ENCODE measurements around the gene ITIH5.

ITIH5 gene

DNA sequence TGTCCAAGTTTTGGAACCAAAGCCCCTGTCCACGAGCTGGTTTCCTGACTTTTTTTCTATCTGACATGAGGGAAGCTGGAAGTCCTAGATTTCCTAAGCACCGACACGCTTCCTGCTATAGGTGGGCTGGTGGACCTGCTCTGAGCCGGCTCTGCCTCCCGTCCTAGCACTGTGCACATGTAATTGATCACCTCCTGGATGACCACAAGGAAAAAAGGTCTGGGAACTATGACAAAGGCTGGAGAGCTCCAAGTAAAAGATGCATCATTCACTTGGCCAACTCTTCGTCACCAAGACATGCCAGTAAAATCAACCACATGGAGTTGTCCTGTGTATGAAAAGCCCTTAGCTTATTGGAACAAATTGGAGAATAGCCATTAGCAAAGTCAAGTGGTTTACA is 104.8 kb downstream of the ITIH5 start:
- H3K4me1 Mint-ChIP-seq: no peaks in the 10 kb centered on the region
- DNase-seq (ENCODE audit: low spot score in 2 of 2) (no peak), ATAC-seq (no peak)
- no peaks in the 10 kb centered on the region for H3K36me3 Mint-ChIP-seq
- no peaks in the 10 kb centered on the region for H3K9me3 Mint-ChIP-seq
- no peak overlapping the region for H3K4me3 Mint-ChIP-seq
- H3K27ac Mint-ChIP-seq: no peak overlapping the region

DNA sequence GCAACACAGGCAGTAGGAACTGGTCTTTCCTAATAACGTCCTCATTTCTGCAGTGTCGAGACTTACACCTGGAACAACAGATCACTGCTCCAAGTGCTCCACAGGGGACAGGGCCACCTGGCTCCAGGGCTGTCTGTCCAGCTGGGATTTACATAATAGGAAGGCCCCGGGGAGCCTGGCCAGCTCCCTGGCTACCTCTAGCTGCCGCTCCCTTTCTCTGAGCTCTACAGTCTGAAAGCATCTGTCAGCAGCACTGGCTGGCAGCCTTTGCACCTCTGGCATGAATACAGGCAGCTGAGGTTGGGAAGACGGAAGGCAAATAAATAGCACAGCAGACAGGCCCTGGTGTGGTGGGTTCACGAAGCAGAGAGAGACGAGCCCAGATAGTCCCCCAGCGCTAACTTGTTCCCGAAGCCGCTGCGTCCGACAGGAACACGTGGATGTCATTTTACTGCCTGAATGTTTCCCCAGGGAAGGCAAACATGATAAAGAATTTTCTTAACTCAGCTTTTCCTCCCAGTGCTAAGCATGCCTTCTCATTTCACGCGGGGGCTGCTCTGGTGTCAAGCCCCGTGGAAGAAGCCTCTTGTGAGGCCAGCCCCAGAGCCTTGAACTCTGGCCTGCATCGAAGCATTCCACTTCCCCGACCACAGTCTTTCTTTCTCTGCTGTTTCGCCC is 105.4 kb downstream of the ITIH5 start:
- no peaks in the 10 kb centered on the region for H3K36me3 Mint-ChIP-seq
- DNase-seq (ENCODE audit: low spot score in 2 of 2): no peak
- H3K27ac Mint-ChIP-seq: no peak overlapping the region
- ATAC-seq: no peak
- H3K4me3 Mint-ChIP-seq: no peak overlapping the region
- no peaks in the 10 kb centered on the region for H3K9me3 Mint-ChIP-seq
- no peaks in the 10 kb centered on the region for H3K4me1 Mint-ChIP-seq

DNA sequence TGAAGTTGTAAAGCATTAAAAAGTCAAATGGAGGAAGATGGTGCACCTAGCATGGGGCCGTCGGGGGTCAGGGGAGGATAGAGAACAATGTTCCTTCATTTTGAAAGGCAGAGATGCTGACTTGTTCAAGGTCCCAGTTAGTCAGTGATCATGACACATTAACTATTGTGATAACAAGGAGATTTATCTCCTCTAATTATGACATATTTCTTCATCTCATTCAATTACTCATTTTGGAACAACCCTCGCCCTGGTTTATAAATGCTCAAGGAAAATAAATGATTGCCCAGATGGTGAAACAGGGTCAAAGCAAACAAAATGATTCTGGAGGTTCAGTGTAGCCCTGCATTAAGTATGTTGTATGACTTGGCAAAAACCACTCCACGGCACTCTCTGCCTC is 106.2 kb downstream of the ITIH5 start:
- H3K4me3 Mint-ChIP-seq: no peak overlapping the region

DNA sequence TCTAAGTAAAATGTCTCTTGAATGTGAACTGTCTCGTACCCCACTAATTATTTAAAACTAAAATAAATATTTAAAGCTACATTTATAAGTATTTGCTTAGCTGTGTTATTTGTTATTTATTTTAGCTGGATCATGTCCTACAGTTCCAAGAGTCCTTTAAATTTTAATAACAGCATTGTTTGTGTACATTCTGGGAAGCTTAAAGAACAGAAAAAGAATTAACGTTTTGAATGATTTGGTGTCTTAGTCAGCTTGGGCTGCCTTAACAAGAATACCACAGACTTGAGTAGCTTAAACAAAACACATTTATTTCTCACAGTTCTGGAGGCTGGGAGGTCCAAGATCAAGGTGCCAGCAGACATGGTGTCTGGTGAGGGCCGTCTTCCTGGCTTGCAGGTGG is 107.4 kb downstream of the ITIH5 start:
- Mint-ChIP-seq H3K27ac (no peak overlapping the region), H3K9me3 (no peaks in the 10 kb centered on the region), H3K4me3 (no peak overlapping the region), H3K4me1 (no peaks in the 10 kb centered on the region), H3K36me3 (no peaks in the 10 kb centered on the region)
- DNase-seq (ENCODE audit: low spot score in 2 of 2): no peak
- no peak for ATAC-seq

More for the DNA sequence above, 106.2 kb downstream of the ITIH5 start:
- Mint-ChIP-seq H3K9me3 (no peaks in the 10 kb centered on the region), H3K27ac (no peak overlapping the region), H3K36me3 (no peaks in the 10 kb centered on the region), H3K4me1 (no peaks in the 10 kb centered on the region)
- no peak for DNase-seq (ENCODE audit: low spot score in 2 of 2)
- no peak for ATAC-seq

DNA sequence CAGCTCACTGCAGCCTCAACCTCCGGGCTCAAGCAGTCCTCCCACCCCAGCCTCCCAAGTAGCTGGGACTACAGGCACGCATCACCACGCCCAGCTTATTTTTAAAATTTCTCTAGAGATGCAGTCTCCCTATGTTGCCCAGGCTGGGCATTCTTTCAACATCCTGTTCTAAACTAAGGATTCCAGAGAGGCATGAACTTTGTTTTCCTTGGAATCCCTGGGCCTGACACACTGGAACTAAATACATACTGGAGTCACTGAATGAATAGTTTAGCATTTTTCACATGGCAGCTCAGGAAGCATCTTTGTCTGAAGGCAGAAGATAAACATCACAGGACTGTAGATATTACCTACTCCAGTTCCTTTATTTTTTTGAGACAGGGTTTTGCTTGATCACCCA is 108.7 kb downstream of the ITIH5 start:
- no peak for ATAC-seq

DNA sequence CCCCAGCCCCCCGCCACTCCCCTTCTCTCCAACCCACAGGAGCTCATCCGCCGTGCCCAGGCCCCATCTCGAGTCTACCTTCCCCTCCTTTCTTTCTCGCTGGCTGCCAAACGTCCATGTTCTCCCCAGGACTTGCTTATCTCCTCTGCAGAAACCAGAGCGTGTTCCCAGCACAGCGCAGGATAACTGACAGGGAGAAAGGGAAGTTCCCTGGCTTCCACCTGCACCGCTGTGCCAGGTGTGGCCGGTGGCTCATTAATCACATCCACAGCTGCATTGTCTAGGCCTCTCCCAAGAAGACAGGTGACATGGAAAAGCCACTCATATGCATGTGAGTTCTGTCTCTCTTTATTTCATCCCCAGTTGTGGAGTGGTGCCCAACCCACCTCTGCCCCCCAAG is 113.2 kb downstream of the ITIH5 start:
- H3K4me3 Mint-ChIP-seq: no peak overlapping the region
- no peaks in the 10 kb centered on the region for H3K9me3 Mint-ChIP-seq
- ATAC-seq (no peak), DNase-seq (ENCODE audit: low spot score in 2 of 2) (no peak)
- no peaks in the 10 kb centered on the region for H3K36me3 Mint-ChIP-seq
- no peak overlapping the region for H3K27ac Mint-ChIP-seq
- no peaks in the 10 kb centered on the region for H3K4me1 Mint-ChIP-seq

More for the DNA sequence above, 108.7 kb downstream of the ITIH5 start:
- Mint-ChIP-seq H3K36me3 (no peaks in the 10 kb centered on the region), H3K4me1 (no peaks in the 10 kb centered on the region), H3K9me3 (no peaks in the 10 kb centered on the region), H3K4me3 (no peak overlapping the region), H3K27ac (no peak overlapping the region)
- DNase-seq (ENCODE audit: low spot score in 2 of 2): no peak

DNA sequence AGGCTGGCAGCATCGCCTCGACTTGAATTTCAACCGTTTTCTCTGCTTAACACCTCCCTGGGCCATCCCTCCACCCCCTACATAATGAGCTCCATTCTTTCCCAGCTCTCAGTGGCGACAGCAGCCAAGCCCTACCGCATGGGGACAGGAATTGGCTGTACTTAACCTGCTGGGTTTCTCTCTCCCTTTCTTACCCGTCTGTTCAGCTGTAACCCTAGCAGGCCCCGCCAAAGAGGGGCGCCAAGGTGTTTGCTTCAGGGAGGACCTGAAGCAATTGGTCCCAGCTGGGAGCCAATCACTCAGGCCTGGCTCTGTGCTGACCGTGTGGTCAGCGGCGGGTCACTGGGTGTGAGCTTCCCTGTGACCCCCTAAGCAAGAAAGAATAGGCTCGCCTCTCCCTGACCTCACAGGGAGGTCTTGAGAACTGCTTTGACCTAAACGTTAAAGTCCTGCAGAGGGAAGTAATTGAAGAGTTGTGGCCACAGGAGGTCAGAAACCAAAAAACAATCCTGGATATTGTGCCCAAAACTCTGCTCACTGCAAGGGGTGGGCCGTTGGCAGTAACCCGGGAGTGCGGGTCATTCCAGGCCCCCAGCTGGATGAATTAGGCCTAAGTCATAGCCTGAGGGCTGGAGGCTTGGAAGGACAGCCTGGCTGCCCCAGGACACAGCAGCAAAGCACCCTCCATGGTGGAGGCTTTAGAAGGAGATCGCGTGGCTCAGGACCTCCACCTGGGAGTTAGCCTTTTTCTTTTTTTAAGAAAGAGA is 114.6 kb downstream of the ITIH5 start:
- no peak for DNase-seq (ENCODE audit: low spot score in 2 of 2)
- Mint-ChIP-seq H3K36me3 (no peaks in the 10 kb centered on the region), H3K27ac (no peak overlapping the region), H3K4me3 (no peak overlapping the region), H3K9me3 (no peaks in the 10 kb centered on the region), H3K4me1 (no peaks in the 10 kb centered on the region)
- ATAC-seq: no peak

DNA sequence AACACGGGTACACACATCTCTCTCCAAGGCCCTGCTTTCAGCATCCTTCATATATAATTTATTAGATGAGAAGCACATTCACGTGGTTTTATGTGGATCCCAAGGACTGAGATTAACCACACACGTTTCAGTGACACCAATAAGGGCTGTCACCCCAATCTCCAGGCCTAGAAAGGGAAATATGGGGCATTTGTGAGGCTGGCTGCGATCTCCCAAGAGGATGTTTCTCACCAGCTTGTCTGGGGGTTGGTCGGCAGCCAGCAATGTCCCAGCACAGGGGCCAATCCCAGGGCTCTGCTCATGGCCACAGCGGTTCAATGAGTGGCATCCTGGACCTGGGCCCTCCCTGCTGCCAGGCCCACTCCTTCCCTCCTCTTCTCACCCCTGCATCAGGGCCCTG is 115.5 kb downstream of the ITIH5 start:
- DNase-seq (ENCODE audit: low spot score in 2 of 2) (no peak), ATAC-seq (no peak)
- Mint-ChIP-seq H3K9me3 (no peaks in the 10 kb centered on the region), H3K4me1 (no peaks in the 10 kb centered on the region), H3K4me3 (no peak overlapping the region), H3K36me3 (no peaks in the 10 kb centered on the region), H3K27ac (no peak overlapping the region)

DNA sequence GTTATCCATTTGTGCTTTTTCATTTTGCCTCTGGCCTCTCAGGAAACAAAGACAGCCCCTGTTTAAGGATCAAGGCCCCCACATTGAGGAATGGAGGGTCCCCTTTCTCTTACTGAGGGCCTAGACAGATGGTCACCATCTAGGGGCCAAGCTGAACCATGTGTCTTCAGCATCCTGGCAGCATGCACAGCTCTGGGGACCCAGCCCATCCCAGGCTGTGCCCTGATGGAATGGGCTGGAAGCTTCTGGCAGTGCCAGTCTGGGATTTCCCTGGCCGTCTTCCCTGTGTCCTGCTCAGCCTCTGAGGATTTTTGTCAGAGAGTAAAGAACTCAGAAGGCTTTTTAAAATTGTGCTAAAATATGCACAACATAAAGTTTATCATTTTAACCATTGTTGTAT is 116.8 kb downstream of the ITIH5 start:
- Mint-ChIP-seq H3K36me3 (no peaks in the 10 kb centered on the region), H3K4me1 (no peaks in the 10 kb centered on the region)

DNA sequence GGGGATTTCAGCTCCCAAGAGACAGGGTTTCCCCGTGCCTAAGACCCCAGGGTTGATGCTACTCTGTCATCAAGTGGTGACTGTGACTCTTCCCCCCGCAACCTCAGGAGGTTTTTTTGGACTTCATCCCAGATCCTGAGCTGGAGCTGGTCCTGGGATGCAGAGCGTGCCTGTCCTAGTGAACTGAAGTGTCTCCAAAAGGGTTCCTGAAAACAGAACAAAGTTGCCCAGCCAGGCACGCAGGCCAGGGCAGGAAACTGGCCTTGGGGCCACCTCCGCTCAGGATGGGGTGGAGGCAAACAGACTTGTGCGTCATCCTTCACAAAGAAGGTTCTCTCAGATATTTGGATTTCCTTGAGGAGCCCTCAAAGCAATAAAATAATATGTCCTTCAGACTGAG is 118.9 kb downstream of the ITIH5 start:
- DNase-seq (ENCODE audit: low spot score in 2 of 2) (no peak), ATAC-seq (no peak)
- Mint-ChIP-seq H3K36me3 (no peaks in the 10 kb centered on the region), H3K27ac (no peak overlapping the region), H3K4me1 (no peaks in the 10 kb centered on the region), H3K4me3 (no peak overlapping the region), H3K9me3 (no peaks in the 10 kb centered on the region)

More for the DNA sequence above, 116.8 kb downstream of the ITIH5 start:
- Mint-ChIP-seq H3K9me3 (no peaks in the 10 kb centered on the region), H3K27ac (no peak overlapping the region), H3K4me3 (no peak overlapping the region)
- DNase-seq (ENCODE audit: low spot score in 2 of 2) (no peak), ATAC-seq (no peak)

DNA sequence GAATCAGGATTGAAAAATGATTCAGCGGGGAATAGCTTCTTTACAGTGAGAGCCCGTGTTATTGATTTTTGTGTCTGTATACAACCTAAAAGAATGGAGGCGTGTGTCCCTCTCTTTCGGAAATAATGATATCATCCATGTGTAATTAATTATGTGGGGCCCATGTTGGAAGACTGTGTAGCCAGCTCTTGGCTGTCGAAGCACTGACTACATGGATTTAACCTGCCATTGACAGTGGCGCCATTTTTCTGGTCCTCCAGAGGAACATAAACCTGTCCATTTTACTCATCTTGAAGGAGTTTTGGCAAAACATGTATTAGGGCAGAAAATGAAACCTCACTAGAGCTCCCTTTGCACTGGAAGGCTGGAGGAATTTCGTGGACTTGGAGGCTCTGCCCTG is 119.6 kb downstream of the ITIH5 start:
- no peak for ATAC-seq
- H3K27ac Mint-ChIP-seq: no peak overlapping the region
- H3K4me3 Mint-ChIP-seq: no peak overlapping the region

DNA sequence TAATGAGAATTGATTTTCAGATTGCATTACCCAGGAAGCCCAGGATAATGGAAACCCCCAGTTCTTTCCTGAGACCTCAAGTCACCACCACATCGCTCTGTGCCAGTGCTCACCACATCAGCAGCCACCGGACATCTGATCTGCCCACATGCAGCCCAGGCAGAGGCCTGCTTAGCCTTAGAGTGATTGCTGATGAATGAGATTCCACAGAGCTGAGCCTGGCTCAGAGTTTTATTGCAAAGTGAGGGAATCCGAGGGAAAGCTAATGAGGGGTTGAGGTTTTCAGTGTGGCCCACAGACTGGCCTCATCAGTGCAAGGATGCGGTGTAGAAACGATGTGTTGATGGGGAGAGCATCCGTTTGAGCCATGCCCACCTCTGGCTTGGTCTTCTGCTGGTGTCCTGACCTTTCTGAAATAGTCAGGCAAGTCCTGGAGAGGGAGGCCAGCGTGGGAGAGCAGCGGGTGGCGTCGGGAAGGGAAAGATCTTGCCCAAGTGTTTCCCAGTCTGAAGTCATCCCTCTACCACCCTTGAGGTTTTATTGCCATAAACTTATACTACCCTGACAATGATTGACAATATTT is 120.3 kb downstream of the ITIH5 start:
- Mint-ChIP-seq H3K9me3 (no peaks in the 10 kb centered on the region), H3K36me3 (no peaks in the 10 kb centered on the region), H3K27ac (no peak overlapping the region), H3K4me1 (no peaks in the 10 kb centered on the region), H3K4me3 (no peak overlapping the region)
- DNase-seq (ENCODE audit: low spot score in 2 of 2): no peak
- ATAC-seq: no peak

More for the DNA sequence above, 119.6 kb downstream of the ITIH5 start:
- H3K36me3 Mint-ChIP-seq: no peaks in the 10 kb centered on the region
- DNase-seq (ENCODE audit: low spot score in 2 of 2): no peak
- no peaks in the 10 kb centered on the region for H3K9me3 Mint-ChIP-seq
- H3K4me1 Mint-ChIP-seq: no peaks in the 10 kb centered on the region

DNA sequence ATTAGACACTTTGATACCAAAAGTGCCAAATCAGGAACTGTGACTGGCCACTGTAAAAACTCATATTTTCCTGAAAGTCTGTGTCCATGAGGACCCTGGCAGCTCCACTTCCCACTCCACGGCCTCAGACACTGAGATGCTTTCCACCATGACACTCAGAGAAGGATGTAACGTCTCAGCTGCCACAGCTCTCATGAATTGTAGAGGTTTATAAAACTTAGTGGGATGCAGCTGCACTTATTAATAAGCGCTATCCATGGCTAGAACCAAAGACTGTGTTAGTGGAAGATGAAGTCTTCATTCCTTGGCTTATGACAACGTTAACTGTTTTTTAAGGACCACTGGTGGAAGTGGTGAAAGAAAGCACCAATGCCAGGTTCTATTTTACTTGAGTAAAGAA is 121.0 kb downstream of the ITIH5 start:
- no peak for DNase-seq (ENCODE audit: low spot score in 2 of 2)
- Mint-ChIP-seq H3K4me3 (no peak overlapping the region), H3K9me3 (no peaks in the 10 kb centered on the region), H3K4me1 (no peaks in the 10 kb centered on the region), H3K27ac (no peak overlapping the region), H3K36me3 (no peaks in the 10 kb centered on the region)
- ATAC-seq: no peak

DNA sequence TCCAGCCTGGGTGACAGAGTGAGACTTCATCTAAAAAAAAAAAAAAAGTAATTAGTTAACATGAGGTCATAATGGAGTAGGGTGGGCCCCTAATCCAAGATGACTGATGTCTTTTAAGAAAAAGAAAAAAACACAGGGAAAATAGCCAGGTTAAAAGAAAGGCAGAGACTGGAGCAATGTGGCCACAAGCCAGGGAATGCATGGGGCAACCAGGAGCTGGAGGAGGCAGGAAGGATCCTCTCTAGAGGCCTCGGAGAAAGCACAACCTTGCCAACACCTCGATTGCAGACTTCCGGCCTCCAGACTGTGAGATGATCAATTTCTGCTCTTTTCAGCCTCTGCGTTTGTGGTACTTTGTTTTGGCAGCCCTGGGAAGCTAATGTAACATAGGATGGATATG is 121.5 kb downstream of the ITIH5 start:
- no peak overlapping the region for H3K27ac Mint-ChIP-seq
- no peak for ATAC-seq
- no peaks in the 10 kb centered on the region for H3K4me1 Mint-ChIP-seq

DNA sequence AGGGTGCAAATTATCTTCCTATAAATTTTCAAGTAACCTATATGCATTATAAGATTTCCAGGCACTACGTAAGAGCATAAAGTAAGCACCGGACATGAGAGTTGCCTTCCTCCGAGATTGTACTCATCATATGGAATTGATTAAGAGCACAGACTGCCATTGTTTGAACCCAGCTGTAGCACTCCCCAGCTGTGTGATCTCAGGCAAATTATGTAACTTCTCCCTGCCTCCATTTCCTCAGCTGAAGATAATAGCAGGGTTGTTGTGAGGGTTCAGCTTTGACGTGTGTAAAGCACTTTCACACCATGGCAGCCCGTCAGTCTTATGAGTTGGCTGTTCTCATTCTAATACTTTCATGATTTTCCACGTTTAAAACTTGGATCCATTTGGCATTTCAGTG is 122.6 kb downstream of the ITIH5 start:
- H3K9me3 Mint-ChIP-seq: no peaks in the 10 kb centered on the region
- H3K27ac Mint-ChIP-seq: no peak overlapping the region
- H3K4me1 Mint-ChIP-seq: peaks cover 5% of the 10 kb centered on the region
- no peak overlapping the region for H3K4me3 Mint-ChIP-seq
- no peaks in the 10 kb centered on the region for H3K36me3 Mint-ChIP-seq
- DNase-seq (ENCODE audit: low spot score in 2 of 2) (no peak), ATAC-seq (no peak)

More for the DNA sequence above, 121.5 kb downstream of the ITIH5 start:
- Mint-ChIP-seq H3K4me3 (no peak overlapping the region), H3K9me3 (no peaks in the 10 kb centered on the region), H3K36me3 (no peaks in the 10 kb centered on the region)
- no peak for DNase-seq (ENCODE audit: low spot score in 2 of 2)

Data from stimulated activated effector memory CD8-positive, alpha-beta T cell treated with anti-CD3 and anti-CD28 coated beads, Interleukin-12 subunit alpha, Interleukin-12 subunit beta, amount 100 ng/mL, for 72 hours (primary cell).